WTC11 (cell line): Measurements from ENCODE around the gene TRAPPC10.
"Not testable (repeated sequence)": the region's sequence is repeated elsewhere in the genome, so short reads cannot be mapped to it uniquely, and the experiment has no call there.

Experiments
- ATF3 ChIP-seq: sonication (generic); formaldehyde crosslinking; conservative IDR thresholded peaks from 2 replicates; pipeline ENCODE4 v1.8.1; 2022; ENCODE audit warnings: mild to moderate bottlenecking, missing genetic modification reagents
- CTCF ChIP-seq: fragments of 200-600 bp; IDR thresholded peaks from 2 replicates; pipeline ENCODE4 v1.8.0; 2022; ENCODE audit warnings: antibody characterized with exemption
- E2F5 ChIP-seq: sonication (generic); formaldehyde crosslinking; IDR thresholded peaks from 2 replicates; pipeline ENCODE4 v1.8.1; 2022; ENCODE audit warnings: mild to moderate bottlenecking, moderate library complexity, missing genetic modification reagents
- ETV6 ChIP-seq: sonication (generic); formaldehyde crosslinking; IDR thresholded peaks from 2 replicates; pipeline ENCODE4 v1.8.1; 2022; ENCODE audit warnings: mild to moderate bottlenecking, missing genetic modification reagents
- FOXK1 ChIP-seq: sonication (generic); formaldehyde crosslinking; IDR thresholded peaks from 2 replicates; pipeline ENCODE4 v1.8.0; 2022; ENCODE audit warnings: mild to moderate bottlenecking, moderate library complexity, missing genetic modification reagents
- JUN ChIP-seq: sonication (generic); formaldehyde crosslinking; IDR thresholded peaks from 2 replicates; pipeline ENCODE4 v1.8.0; 2023; ENCODE audit warnings: mild to moderate bottlenecking, missing genetic modification reagents
- MAX ChIP-seq: sonication (generic); formaldehyde crosslinking; IDR thresholded peaks from 2 replicates; pipeline ENCODE4 v1.8.0; 2022; ENCODE audit warnings: mild to moderate bottlenecking, missing genetic modification reagents
- NR2C2 ChIP-seq: sonication (generic); formaldehyde crosslinking; IDR thresholded peaks from 2 replicates; pipeline ENCODE4 v1.8.0; 2022; ENCODE audit warnings: mild to moderate bottlenecking, missing genetic modification reagents
- NR3C1 ChIP-seq: sonication (generic); formaldehyde crosslinking; conservative IDR thresholded peaks from 2 replicates; pipeline ENCODE4 v1.8.1; 2023; ENCODE audit warnings: low read depth, mild to moderate bottlenecking, missing genetic modification reagents
- PREB ChIP-seq: sonication (generic); formaldehyde crosslinking; IDR thresholded peaks from 2 replicates; pipeline ENCODE4 v1.8.1; 2022; ENCODE audit warnings: mild to moderate bottlenecking, missing genetic modification reagents, moderate library complexity, borderline replicate concordance
- USF2 ChIP-seq: sonication (generic); formaldehyde crosslinking; IDR thresholded peaks from 2 replicates; pipeline ENCODE4 v1.8.1; 2023; ENCODE audit warnings: mild to moderate bottlenecking, missing genetic modification reagents, moderate library complexity
- ZBTB21 ChIP-seq: sonication (generic); formaldehyde crosslinking; IDR thresholded peaks from 2 replicates; pipeline ENCODE4 v1.8.1; 2023; ENCODE audit warnings: mild to moderate bottlenecking, missing genetic modification reagents, borderline replicate concordance
- ZNF263 ChIP-seq: sonication (generic); formaldehyde crosslinking; IDR thresholded peaks from 2 replicates; pipeline ENCODE4 v1.8.1; 2022; ENCODE audit warnings: low read depth, mild to moderate bottlenecking, moderate library complexity, missing genetic modification reagents

GRCh38 chr21:44107589-44107988 lies 95.5 kb downstream of the TRAPPC10 start:
- not testable (repeated sequence) for TF ChIP-seq CTCF; FOXK1 (CRISPR knock-in tag); NR3C1 (CRISPR knock-in tag); ETV6 (CRISPR knock-in tag); JUN (CRISPR knock-in tag); USF2 (CRISPR knock-in tag); ZBTB21 (CRISPR knock-in tag); ZNF263 (CRISPR knock-in tag); NR2C2 (CRISPR knock-in tag); E2F5 (CRISPR knock-in tag); MAX; PREB; ATF3
